NT2/D1 (cell line): Measurements from ENCODE around the gene HSDL2.

Experiments used
- DNase-seq: peaks from one replicate; pipeline ENCODE4 v3.0.0-alpha.2; 2011; ENCODE audit warnings: low read depth, low spot score
- H3K27me3 ChIP-seq: 2 replicates; pipeline ENCODE4 v1.6.0; 2011; ENCODE audit warnings: mild to moderate bottlenecking; ENCODE audit not compliant: insufficient read length, insufficient read depth
- H3K36me3 ChIP-seq: 2 replicates; pipeline ENCODE4 v1.6.1; 2011; ENCODE audit warnings: mild to moderate bottlenecking, low read length, mixed read lengths; ENCODE audit not compliant: insufficient read depth, insufficient read length
- H3K4me1 ChIP-seq: 2 replicates; pipeline ENCODE4 v1.5.1; 2011; ENCODE audit not compliant: insufficient read depth, insufficient read length
- H3K4me3 ChIP-seq: 2 replicates; pipeline ENCODE4 v1.5.1; 2011; ENCODE audit warnings: low read depth; ENCODE audit not compliant: insufficient read length
- H3K9ac ChIP-seq: 2 replicates; pipeline ENCODE4 v1.6.0; 2011; ENCODE audit warnings: low read depth; ENCODE audit not compliant: insufficient read length
- H3K9me3 ChIP-seq: 2 replicates; pipeline ENCODE4 v1.5.1; 2011; ENCODE audit warnings: mild to moderate bottlenecking, low read length; ENCODE audit not compliant: insufficient read depth
- SUZ12 ChIP-seq: IDR thresholded peaks from 2 replicates; pipeline ENCODE4 v1.6.1; 2011; ENCODE audit not compliant: insufficient read length, insufficient read depth; ENCODE audit errors: extremely low read depth
- YY1 ChIP-seq: IDR thresholded peaks from 2 replicates; pipeline ENCODE4 v1.6.1; 2011; ENCODE audit not compliant: insufficient read length, insufficient read depth
- ZNF274 ChIP-seq: IDR thresholded peaks from 2 replicates; pipeline ENCODE4 v1.6.1; 2011; ENCODE audit warnings: mild to moderate bottlenecking, low read depth, low read length

The HSDL2 gene

DNA sequence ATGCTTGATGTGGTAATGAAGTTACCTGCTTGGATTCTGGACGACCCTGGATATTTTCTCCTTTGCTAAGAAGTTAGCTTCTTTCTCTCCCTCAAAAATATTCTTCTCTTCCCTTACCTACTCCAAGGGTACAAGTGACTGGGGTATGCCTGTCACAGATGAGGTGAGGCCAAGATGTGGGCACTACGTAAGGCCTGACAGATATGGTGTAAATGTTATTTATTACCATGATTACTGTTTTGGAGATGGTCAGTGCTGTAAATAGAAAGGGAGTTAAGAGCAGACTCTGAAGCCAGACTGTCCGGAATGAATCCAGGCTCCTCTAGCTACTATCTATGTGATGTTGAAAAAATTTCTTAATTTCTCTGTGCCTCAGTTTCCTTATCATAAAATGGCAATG is 105.7 kb downstream of the HSDL2 start:
- peaks cover 3% of the 10 kb centered on the region for H3K4me1 ChIP-seq
- TF ChIP-seq YY1 (no peak), SUZ12 (no peak), ZNF274 (no peak)
- H3K4me3 ChIP-seq: peak overlapping the region; percentile 97
- H3K36me3 ChIP-seq: peaks cover 4% of the 10 kb centered on the region
- no peak for DNase-seq
- no peaks in the 10 kb centered on the region for H3K9me3 ChIP-seq
- H3K27me3 ChIP-seq: no peaks in the 10 kb centered on the region
- H3K9ac ChIP-seq: peak overlapping the region; percentile 98

DNA sequence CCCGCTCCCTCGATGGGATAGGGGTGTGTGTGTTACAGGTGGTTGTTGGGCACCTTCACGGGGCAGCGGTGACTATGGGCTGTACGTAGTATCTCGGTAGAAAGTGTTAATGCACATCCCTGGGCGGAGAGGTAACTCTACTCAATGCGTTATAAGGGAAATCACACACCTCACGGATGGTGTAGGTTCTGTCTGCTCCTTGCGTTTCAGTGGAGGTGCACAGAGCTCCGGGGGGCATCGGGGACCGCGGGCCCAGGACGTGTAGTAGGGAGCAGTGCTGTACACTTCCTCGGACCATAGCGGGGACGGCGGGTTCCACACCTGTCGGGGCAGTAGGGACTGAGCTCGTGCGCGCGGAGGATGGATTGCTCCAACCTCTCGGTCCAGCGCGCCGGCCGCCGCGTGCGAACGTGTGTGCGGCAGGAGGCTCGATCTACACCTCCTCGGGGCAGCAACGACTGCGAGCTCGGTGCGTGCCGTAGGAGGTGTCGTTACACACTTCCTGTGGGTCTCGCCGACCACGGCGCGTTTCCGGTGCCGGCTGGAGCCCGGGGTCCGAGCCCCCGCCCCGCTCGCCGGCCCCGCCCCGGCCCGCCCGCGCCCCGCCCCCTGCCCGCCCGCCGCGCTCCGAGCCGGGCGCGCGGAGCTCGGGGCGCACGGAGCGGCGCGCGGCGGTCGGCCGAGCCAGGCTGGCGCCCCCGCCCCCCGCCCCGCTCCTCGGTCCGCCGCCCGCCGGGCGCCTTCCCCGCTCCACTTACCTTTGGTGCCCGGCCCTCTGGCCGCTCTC is 106.5 kb downstream of the HSDL2 start, which contains the start of gene KIAA1958:
TSS of gene KIAA1958 (plus strand) at position 607 of the 787 bp plus-strand sequence. CDS start 87,254 bp downstream, outside the sequence.
- Histone ChIP-seq H3K36me3 (peaks cover 8% of the 10 kb centered on the region), H3K9me3 (no peaks in the 10 kb centered on the region), H3K4me1 (peaks cover 3% of the 10 kb centered on the region), H3K27me3 (no peaks in the 10 kb centered on the region), H3K9ac (peak within 1 kb of the TSS; percentile 98), H3K4me3 (peak within 1 kb of the TSS; percentile 97)
- TF ChIP-seq YY1 (no peak), ZNF274 (no peak), SUZ12 (no peak)
- peak; percentile 69 for DNase-seq

DNA sequence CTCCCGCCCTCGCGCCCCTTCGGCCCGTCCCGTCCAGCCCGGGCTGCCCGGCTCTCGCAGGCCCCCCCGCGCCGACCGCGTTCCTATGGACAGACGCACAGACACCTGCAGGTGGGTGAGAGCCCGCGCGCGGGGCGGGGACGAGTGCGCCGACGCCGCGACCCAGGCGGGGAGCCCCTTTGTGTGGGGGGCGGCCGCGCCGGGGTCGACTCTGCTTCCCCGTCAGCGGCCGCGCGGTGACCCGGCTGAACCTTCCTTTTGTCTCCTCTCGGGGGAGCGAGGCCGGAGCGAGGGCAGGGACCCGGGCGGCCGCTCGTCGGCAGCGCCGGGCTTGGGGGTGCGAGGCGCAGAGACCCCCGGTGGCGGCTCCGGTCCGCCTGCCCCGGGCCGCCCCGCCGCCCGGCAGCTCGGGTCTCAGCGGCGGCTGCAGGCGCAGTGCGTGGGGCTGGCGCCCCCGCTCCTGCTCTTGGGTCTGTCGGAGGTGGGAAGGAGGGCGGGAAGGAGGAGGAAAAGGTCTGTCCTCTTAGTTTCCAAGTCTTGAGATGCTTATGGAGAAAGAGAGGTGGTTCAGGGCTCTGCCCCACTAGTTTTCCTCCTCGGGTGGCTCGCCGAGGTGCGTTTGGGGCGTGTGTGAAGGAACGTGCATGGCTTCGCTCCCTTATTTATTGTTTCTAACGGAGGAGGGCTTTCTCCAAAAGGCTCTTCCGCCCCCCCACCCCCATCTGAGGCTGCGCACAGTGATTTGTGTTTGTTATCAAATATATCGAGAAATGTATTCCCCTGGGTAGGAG is 107.3 kb downstream of the HSDL2 start:
- DNase-seq: peak; percentile 6
- Histone ChIP-seq H3K9me3 (no peaks in the 10 kb centered on the region), H3K27me3 (no peaks in the 10 kb centered on the region), H3K9ac (peak overlapping the region; percentile 87), H3K4me1 (peaks cover 3% of the 10 kb centered on the region), H3K36me3 (peaks cover 10% of the 10 kb centered on the region), H3K4me3 (peak overlapping the region; percentile 78)
- TF ChIP-seq YY1 (no peak), ZNF274 (no peak), SUZ12 (no peak)

DNA sequence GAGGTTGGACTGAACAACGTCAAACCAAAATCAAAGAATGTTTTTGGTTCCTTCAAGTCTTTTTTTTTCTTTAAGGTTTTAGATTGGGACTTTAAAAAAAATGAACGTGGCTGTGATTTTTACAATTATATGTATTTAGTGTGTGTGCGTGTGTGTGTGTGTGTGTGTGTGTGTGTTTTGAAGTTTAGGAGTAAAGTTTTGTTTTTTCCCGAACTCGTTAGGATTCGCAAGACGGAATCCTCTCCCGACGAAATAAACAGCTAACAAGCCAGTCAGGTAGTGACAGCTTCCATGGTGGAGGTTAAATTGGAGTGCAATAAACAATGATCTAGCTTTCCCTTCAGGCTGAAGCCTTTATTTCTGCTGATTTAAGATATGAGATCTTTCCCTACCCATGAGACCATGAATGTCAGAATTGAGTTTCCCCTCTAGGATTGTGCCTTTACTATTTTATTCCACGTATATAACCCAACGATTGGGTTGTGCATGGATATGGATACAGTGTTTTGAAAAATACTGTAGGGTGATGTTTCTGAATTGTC is 108.0 kb downstream of the HSDL2 start:
- Histone ChIP-seq H3K36me3 (peaks cover 16% of the 10 kb centered on the region), H3K4me3 (peak overlapping the region; percentile 78), H3K27me3 (no peaks in the 10 kb centered on the region), H3K9ac (peak overlapping the region; percentile 87), H3K9me3 (no peaks in the 10 kb centered on the region), H3K4me1 (peaks cover 3% of the 10 kb centered on the region)
- peak; percentile 2 for DNase-seq
- TF ChIP-seq SUZ12: no peak
- TF ChIP-seq YY1: no peak
- no peak for TF ChIP-seq ZNF274

DNA sequence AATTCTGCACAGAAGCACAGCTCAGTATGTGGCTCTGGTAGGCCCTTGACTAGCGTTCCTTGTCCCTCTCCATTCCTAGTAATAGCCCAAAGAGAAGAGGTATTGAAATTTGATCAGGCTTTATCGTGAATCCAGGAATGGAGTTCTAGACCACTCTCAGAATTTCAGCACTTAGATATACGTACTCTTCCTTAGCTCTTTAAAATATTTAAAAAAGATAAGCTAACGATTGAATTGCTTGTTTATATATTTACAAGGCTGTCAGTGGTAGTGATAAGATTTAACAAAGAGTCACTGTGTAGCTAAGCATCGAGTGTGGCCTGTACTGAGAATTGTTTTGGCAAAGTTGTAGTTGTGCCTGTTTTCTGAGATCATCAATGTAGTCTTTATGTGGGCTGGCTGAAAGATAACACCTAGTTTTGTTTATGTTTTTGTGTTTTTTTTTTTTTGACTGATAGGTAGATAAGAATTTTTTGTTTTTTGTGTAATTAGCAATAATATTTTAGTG is 109.2 kb downstream of the HSDL2 start:
- H3K4me1 ChIP-seq: peaks cover 3% of the 10 kb centered on the region
- H3K9ac ChIP-seq: no peak overlapping the region
- H3K27me3 ChIP-seq: no peaks in the 10 kb centered on the region
- peaks cover 12% of the 10 kb centered on the region; the same call in 1 of the 2 replicates for H3K9me3 ChIP-seq
- DNase-seq: no peak
- TF ChIP-seq YY1: no peak
- no peak for TF ChIP-seq SUZ12
- TF ChIP-seq ZNF274: no peak
- no peak overlapping the region for H3K4me3 ChIP-seq
- peaks cover 19% of the 10 kb centered on the region for H3K36me3 ChIP-seq

DNA sequence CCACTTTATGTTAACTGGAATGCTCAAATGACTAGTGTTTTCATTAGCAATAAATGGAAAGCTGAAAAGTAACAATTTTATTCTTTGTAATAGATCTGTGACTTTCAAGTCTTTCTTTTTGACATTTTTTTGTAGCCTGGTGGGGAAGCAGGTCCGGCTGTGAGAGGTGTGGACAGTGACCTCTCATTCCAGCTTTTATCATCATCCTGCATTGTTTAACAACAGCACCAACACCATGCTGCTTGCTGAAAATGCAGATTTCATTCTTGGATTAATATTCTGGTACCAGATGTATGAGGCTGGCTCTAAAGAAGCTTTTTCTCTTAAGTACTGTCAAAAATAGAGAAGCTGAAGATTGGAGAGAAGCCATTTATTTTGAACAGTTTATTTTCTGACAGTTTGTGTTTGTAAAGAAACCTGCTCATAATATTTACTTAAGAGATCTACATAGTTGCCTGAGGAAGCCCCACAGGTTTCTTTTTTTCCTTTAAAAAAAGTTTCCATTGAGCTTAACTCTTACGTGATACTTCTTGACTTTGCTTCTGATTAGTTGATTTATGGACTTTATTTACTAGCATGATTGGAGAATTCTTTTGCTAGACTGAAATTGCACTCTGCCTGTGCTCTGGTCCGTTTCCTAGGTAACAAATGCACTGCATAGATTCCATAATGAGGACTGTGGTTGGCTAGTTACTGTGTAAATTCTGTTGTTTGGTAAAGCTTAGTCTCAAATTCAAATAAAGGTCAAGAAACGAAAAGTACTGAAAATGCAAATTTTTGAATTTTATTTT is 110.2 kb downstream of the HSDL2 start:
- Histone ChIP-seq H3K36me3 (peaks cover 25% of the 10 kb centered on the region), H3K9me3 (peaks cover 21% of the 10 kb centered on the region), H3K9ac (peak overlapping the region; percentile 16), H3K27me3 (no peaks in the 10 kb centered on the region), H3K4me1 (peaks cover 3% of the 10 kb centered on the region), H3K4me3 (no peak overlapping the region)
- no peak for TF ChIP-seq SUZ12
- TF ChIP-seq YY1: no peak
- no peak for TF ChIP-seq ZNF274
- no peak for DNase-seq
